Kidney (tissue), 14 donors: Measurements from ENCODE around the gene CDCA3. TPM values are rescaled to one million over a fixed set of nuclear protein-coding genes. Genes with fewer than 3 reads are reported as not detected.

Source experiments
- DNase-seq, 5 donors: peaks; one replicate each; pipeline ENCODE4 v3.0.0-alpha.2; 2013 to 2020
- FAIRE-seq: peaks from 2 replicates; lab custom pipeline; 2012; peaks lifted over from hg19 to GRCh38; lab: Jason Lieb, UNC
- H3K27ac ChIP-seq, 2 donors: one replicate each; pipeline ENCODE4 v1.7.0; 2013; ENCODE audit warnings: low read depth in 2 of 2, low read length in 2 of 2, inconsistent platforms in 1 of 2
- H3K27me3 ChIP-seq: one replicate; pipeline ENCODE4 v1.7.1; 2013; ENCODE audit warnings: low read length, inconsistent platforms; ENCODE audit not compliant: control insufficient read depth, insufficient read depth
- H3K36me3 ChIP-seq, 3 donors: one replicate each; pipeline versions ENCODE4 v1.7.0 to v1.7.1; 2013; ENCODE audit warnings: low read length in 3 of 3, control low read depth in 1 of 3, inconsistent platforms in 1 of 3; ENCODE audit not compliant: insufficient read depth in 3 of 3, control insufficient read depth in 2 of 3
- H3K4me1 ChIP-seq, 3 donors: one replicate each; pipeline versions ENCODE4 v1.7.0 to v1.7.1; 2013; ENCODE audit warnings: low read length in 3 of 3, inconsistent platforms in 1 of 3, low read depth in 1 of 3; ENCODE audit not compliant: control insufficient read depth in 2 of 3, insufficient read depth in 2 of 3
- H3K4me3 ChIP-seq, 3 donors: one replicate each; pipeline versions ENCODE4 v1.7.0 to v1.8.1; 2013; ENCODE audit warnings: low read length in 3 of 3, control low read depth in 1 of 3, inconsistent platforms in 1 of 3
- H3K9ac ChIP-seq, 3 donors: one replicate each; pipeline versions ENCODE4 v1.7.0 to v1.7.1; 2013; ENCODE audit warnings: low read length in 3 of 3, control low read depth in 1 of 3, inconsistent platforms in 1 of 3
- H3K9me3 ChIP-seq, 3 donors: one replicate each; pipeline versions ENCODE4 v1.7.0 to v1.7.1; 2013; ENCODE audit warnings: low read length in 3 of 3, control low read depth in 1 of 3, inconsistent platforms in 1 of 3; ENCODE audit not compliant: control insufficient read depth in 2 of 3, insufficient read depth in 1 of 3
- intact Hi-C: fragments of 100-400 bp; cut with DNase I; formaldehyde crosslinking; loops from one replicate; pipeline ENCODE4 v1.11.1; 2022
- polyA plus RNA-seq: library from polyadenylated mRNA; stranded (reverse); fragments of 350-450 nt; fragmentation: Illumina TruSeq; extraction: RNeasy Lipid Tissue Mini Kit (QIAGEN cat#74804); gene quantifications from one replicate; pipeline ENCODE4 v1.2.3, GENCODE V29; 2014; ENCODE audit warnings: low read depth, low replicate concordance; ENCODE audit not compliant: insufficient read depth
- total RNA-seq: library from RNA; stranded (reverse); fragmentation: NEBNext Ultra II Directional; extraction: Animal tissue kit (Norgen Biotek cat#: 25700); gene quantifications from one replicate; pipeline ENCODE4 v1.2.1, GENCODE V29; 2021
- TF ChIP-seq, protein P1 (sequence below): IDR thresholded peaks from 3 replicates; pipeline ENCODE4 v1.5.1; 2012; ENCODE audit warnings: mild to moderate bottlenecking, moderate library complexity, borderline replicate concordance; ENCODE audit not compliant: insufficient read depth; ENCODE audit errors: extremely low read depth
- donor health status: control.
- donor health status: control.
- donor health status: control.
- donor health status: control.
- donor health status: control.
- donor health status: DM: yes; HTN: yes; CAD: no.
- donor health status: Normal renal cell carcinoma (clear cell type).

The CDCA3 gene
- total and polyA plus RNA-seq, 2 donors from 2014 or later = 1.3 to 2.1 TPM

DNA sequence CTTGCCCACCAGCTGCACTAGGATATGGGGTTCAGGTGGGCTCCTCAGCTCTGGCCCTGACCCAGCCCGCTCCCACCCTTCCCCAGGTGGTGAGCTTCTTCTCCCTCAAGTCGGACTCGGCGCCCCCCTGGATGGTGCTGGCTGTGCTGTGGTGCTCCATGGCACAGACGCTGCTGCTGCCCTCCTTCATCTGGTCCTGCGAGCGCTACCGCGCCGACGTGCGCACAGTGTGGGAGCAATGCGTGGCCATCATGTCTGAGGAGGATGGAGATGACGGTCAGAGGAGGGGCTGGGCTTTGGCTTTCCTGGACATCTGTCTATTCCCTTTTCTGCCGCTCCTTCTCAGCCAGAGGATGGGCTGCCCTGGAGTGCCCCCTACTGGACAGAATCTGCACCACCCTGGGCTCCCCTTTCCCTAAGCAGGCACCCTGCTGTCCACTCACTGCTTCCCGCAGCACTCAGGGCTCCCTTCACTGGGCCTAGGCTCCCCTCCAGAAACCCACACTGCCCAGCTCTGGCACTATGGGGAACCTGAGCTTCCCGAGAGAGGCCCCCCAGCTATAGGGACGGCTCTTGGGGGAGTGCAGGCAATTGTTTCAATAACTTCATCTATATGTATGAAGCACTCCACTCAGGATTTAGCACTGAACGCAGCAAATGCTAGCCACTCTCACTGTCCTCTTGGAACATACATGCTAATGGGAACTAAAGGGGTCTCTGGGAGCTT, 25.5 kb downstream of the CDCA3 start:
- no peak overlapping the region for H3K27ac ChIP-seq
- H3K9ac ChIP-seq = no peak overlapping the region
- H3K36me3 ChIP-seq = no peaks in the 10 kb centered on the region
- DNase-seq (peak; percentile 91 to 94 (median 93)), FAIRE-seq (no peak)
- TF ChIP-seq, protein P1, sequence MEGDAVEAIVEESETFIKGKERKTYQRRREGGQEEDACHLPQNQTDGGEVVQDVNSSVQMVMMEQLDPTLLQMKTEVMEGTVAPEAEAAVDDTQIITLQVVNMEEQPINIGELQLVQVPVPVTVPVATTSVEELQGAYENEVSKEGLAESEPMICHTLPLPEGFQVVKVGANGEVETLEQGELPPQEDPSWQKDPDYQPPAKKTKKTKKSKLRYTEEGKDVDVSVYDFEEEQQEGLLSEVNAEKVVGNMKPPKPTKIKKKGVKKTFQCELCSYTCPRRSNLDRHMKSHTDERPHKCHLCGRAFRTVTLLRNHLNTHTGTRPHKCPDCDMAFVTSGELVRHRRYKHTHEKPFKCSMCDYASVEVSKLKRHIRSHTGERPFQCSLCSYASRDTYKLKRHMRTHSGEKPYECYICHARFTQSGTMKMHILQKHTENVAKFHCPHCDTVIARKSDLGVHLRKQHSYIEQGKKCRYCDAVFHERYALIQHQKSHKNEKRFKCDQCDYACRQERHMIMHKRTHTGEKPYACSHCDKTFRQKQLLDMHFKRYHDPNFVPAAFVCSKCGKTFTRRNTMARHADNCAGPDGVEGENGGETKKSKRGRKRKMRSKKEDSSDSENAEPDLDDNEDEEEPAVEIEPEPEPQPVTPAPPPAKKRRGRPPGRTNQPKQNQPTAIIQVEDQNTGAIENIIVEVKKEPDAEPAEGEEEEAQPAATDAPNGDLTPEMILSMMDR = peak; percentile 88
- peaks cover 0 to 29% (median 3%) of the 10 kb centered on the region in 3 donors for H3K4me1 ChIP-seq
- H3K4me3 ChIP-seq = no peak overlapping the region
- intact Hi-C loops = loop anchor here (10.0 kb wide), 1 partner anchor 71 kb away; the partner anchor contains the start of gene MLF2
- H3K9me3 ChIP-seq = no peaks in the 10 kb centered on the region
- H3K27me3 ChIP-seq = no peaks in the 10 kb centered on the region

GRCh38 chr12:6824901-6825381, 26.1 kb downstream of the CDCA3 start:
- intact Hi-C loops = loop anchor here (10.0 kb wide), 1 partner anchor 70 kb away; the partner anchor contains the start of gene MLF2
- peaks cover 0 to 29% (median 3%) of the 10 kb centered on the region in 3 donors for H3K4me1 ChIP-seq
- no peaks in the 10 kb centered on the region for H3K36me3 ChIP-seq
- no peak overlapping the region for H3K27ac ChIP-seq
- TF ChIP-seq, protein P1 = no peak
- DNase-seq (no peak), FAIRE-seq (no peak)
- H3K27me3 ChIP-seq = no peaks in the 10 kb centered on the region
- H3K9ac ChIP-seq = no peak overlapping the region
- no peak overlapping the region for H3K4me3 ChIP-seq
- H3K9me3 ChIP-seq = no peaks in the 10 kb centered on the region

DNA sequence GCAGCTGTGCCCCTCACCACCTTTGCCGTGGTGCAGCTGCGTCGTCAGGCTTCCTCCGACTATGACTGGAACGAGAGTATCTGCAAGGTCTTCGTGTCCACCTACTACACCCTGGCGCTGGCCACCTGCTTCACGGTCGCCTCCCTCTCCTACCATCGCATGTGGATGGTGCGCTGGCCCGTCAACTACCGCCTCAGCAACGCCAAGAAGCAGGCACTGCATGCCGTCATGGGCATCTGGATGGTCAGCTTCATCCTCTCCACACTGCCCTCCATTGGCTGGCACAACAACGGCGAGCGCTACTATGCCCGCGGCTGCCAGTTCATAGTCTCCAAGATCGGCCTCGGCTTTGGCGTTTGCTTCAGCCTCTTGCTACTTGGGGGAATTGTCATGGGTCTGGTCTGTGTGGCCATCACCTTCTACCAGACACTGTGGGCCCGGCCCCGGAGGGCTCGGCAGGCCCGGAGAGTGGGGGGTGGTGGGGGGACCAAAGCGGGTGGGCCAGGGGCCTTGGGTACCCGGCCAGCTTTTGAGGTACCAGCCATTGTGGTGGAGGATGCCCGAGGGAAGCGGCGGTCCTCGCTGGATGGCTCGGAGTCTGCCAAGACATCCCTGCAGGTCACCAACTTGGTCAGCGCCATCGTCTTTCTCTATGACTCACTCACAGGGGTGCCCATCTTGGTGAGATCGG, 26.9 kb downstream of the CDCA3 start:
- Histone ChIP-seq H3K9ac (no peak overlapping the region), H3K9me3 (no peaks in the 10 kb centered on the region), H3K4me3 (no peak overlapping the region), H3K36me3 (no peaks in the 10 kb centered on the region), H3K4me1 (peaks cover 0 to 25% (median 3%) of the 10 kb centered on the region in 3 donors), H3K27ac (no peak overlapping the region), H3K27me3 (no peaks in the 10 kb centered on the region)
- intact Hi-C loops = loop anchor here (10.0 kb wide), 1 partner anchor 69 kb away; the partner anchor contains the start of gene MLF2
- DNase-seq (peak in 2 of 5 donors; percentile 64 to 69), FAIRE-seq (no peak)
- TF ChIP-seq, protein P1 = no peak
